Measurements from ENCODE around the gene PDZD8.
A peak's percentile ranks its signal among the peaks of the same experiment; 100 is the strongest.

Gene PDZD8

GRCh38 chr10:117363028-117363427 is 12.2 kb downstream of the PDZD8 start:
- TF ChIP-seq CTCF (IDR thresholded peaks at IDR 0.05; ENCODE audit: low read depth, low read length): no peak
- no peak overlapping the region for H3K4me3 ChIP-seq (ENCODE audit: low read depth, low read length)
- DNase-seq (ENCODE audit: low read depth, low spot score): peak; percentile 76
- in situ Hi-C loops (cut with HindIII; ENCODE audit: low sequenced_read_pairs): no loop called here

- TF ChIP-seq CTCF (IDR thresholded peaks at IDR 0.05; ENCODE audit: low read depth, low read length): no peak
- DNase-seq (ENCODE audit: low read depth, low spot score): peak; percentile 30
- in situ Hi-C loops (cut with HindIII; ENCODE audit: low sequenced_read_pairs): no loop called here
- no peak overlapping the region for H3K4me3 ChIP-seq (ENCODE audit: low read depth, low read length)
Measured at GRCh38 chr10:117362313-117362712, 12.9 kb downstream of the PDZD8 start.

GRCh38 chr10:117360994-117361667 is 14.1 kb downstream of the PDZD8 start:
- no peak overlapping the region for H3K4me3 ChIP-seq (ENCODE audit: low read depth, low read length)
- TF ChIP-seq CTCF (IDR thresholded peaks at IDR 0.05; ENCODE audit: low read depth, low read length): no peak
- in situ Hi-C loops (cut with HindIII; ENCODE audit: low sequenced_read_pairs): no loop called here
- DNase-seq (ENCODE audit: low read depth, low spot score): peak; percentile 62

GRCh38 chr10:117360016-117360415 is 15.2 kb downstream of the PDZD8 start:
- DNase-seq (ENCODE audit: low read depth, low spot score): peak; percentile 44
- in situ Hi-C loops (cut with HindIII; ENCODE audit: low sequenced_read_pairs): no loop called here
- H3K4me3 ChIP-seq (ENCODE audit: low read depth, low read length): no peak overlapping the region
- no peak for TF ChIP-seq CTCF (IDR thresholded peaks at IDR 0.05; ENCODE audit: low read depth, low read length)

- in situ Hi-C loops (cut with HindIII; ENCODE audit: low sequenced_read_pairs): no loop called here
- DNase-seq (ENCODE audit: low read depth, low spot score): no peak
- no peak for TF ChIP-seq CTCF (IDR thresholded peaks at IDR 0.05; ENCODE audit: low read depth, low read length)
- no peak overlapping the region for H3K4me3 ChIP-seq (ENCODE audit: low read depth, low read length)
Measured at GRCh38 chr10:117355072-117355471, 20.2 kb downstream of the PDZD8 start.

GRCh38 chr10:117353684-117354083 is 21.6 kb downstream of the PDZD8 start:
- in situ Hi-C loops (cut with HindIII; ENCODE audit: low sequenced_read_pairs): no loop called here
- no peak for DNase-seq (ENCODE audit: low read depth, low spot score)
- no peak overlapping the region for H3K4me3 ChIP-seq (ENCODE audit: low read depth, low read length)
- no peak for TF ChIP-seq CTCF (IDR thresholded peaks at IDR 0.05; ENCODE audit: low read depth, low read length)

All from astrocyte of the spinal cord (primary cell).